OCI-LY7 (cell line): ENCODE measurements around the gene SH2D1B. TPM values are rescaled to one million over a fixed set of nuclear protein-coding genes. Genes with fewer than 3 reads are reported as not detected.

Experiments used
- BruUV-seq: library from RNA; stranded (reverse); fragments of 400-500 nt; replicated peaks from 2 replicates; lab custom pipeline; 2021; lab: Mats Ljungman, UMichigan
- CTCF ChIA-PET: fragments of 300-600 bp; sonication (Branson Sonifier 250); formaldehyde crosslinking; loops from one replicate; lab custom pipeline; 2022; ENCODE audit warnings: antibody characterized with exemption; ENCODE audit not compliant: unreplicated experiment; lab: Charles Lee
- POLR2A ChIA-PET: fragments of 300-600 bp; sonication (Branson Sonifier 250); formaldehyde crosslinking; loops from one replicate; lab custom pipeline; 2022; ENCODE audit warnings: antibody characterized with exemption; lab: Charles Lee
- DNase-seq: peaks from one replicate; pipeline ENCODE4 v3.0.0-alpha.2; 2015; ENCODE audit warnings: low spot score
- H2AFZ ChIP-seq: fragments of 200-600 bp; sonication (generic), shearing (Covaris generic); 2 replicates; pipeline ENCODE4 v1.6.1; 2014; ENCODE audit warnings: mild to moderate bottlenecking, antibody characterized with exemption, low read length, moderate library complexity
- H3K27ac ChIP-seq: fragments of 200-600 bp; sonication (generic); 2 replicates; pipeline ENCODE4 v1.5.1; 2014; ENCODE audit warnings: mixed run types, low read depth, mild to moderate bottlenecking, moderate library complexity, low read length, inconsistent platforms; ENCODE audit not compliant: poor library complexity, severe bottlenecking
- H3K36me3 ChIP-seq: fragments of 200-600 bp; sonication (generic); 2 replicates; pipeline ENCODE4 v1.6.1; 2014; ENCODE audit warnings: mild to moderate bottlenecking, antibody characterized with exemption, low read length, moderate library complexity, mixed read lengths; ENCODE audit not compliant: insufficient read depth
- H3K4me1 ChIP-seq: fragments of 200-600 bp; sonication (generic); 2 replicates; pipeline ENCODE4 v1.5.1; 2014; ENCODE audit warnings: mild to moderate bottlenecking, low read length; ENCODE audit not compliant: insufficient read depth, poor library complexity, severe bottlenecking
- H3K4me2 ChIP-seq: fragments of 200-600 bp; sonication (generic); 2 replicates; pipeline ENCODE4 v1.6.1; 2014; ENCODE audit warnings: mild to moderate bottlenecking, low read length
- H3K4me3 ChIP-seq: fragments of 200-600 bp; sonication (generic); 2 replicates; pipeline ENCODE4 v1.5.1; 2014; ENCODE audit warnings: mild to moderate bottlenecking, low read depth, low read length; ENCODE audit not compliant: poor library complexity, severe bottlenecking
- H3K79me2 ChIP-seq: fragments of 200-600 bp; sonication (generic); 2 replicates; pipeline ENCODE4 v1.6.1; 2016; ENCODE audit warnings: low read depth, mild to moderate bottlenecking, low read length, moderate library complexity, mixed read lengths; ENCODE audit not compliant: insufficient read depth
- H3K9me2 ChIP-seq: fragments of 200-600 bp; sonication (generic); 2 replicates; pipeline ENCODE4 v1.6.1; 2016; ENCODE audit warnings: mild to moderate bottlenecking, low read length, mixed read lengths; ENCODE audit not compliant: insufficient read depth
- H3K9me3 ChIP-seq: fragments of 200-600 bp; sonication (generic); 2 replicates; pipeline ENCODE4 v1.6.1; 2014; ENCODE audit warnings: mild to moderate bottlenecking, mixed run types, low read length, mixed read lengths
- H4K20me1 ChIP-seq: fragments of 200-600 bp; sonication (generic); 2 replicates; pipeline ENCODE4 v1.6.1; 2014; ENCODE audit warnings: mild to moderate bottlenecking, antibody characterized with exemption, low read length, moderate library complexity, mixed read lengths; ENCODE audit not compliant: insufficient read depth
- EZH2phosphoT487 ChIP-seq: fragments of 200-600 bp; sonication (generic); IDR thresholded peaks from 2 replicates; pipeline ENCODE4 v1.6.1; 2018; ENCODE audit warnings: low read depth, borderline replicate concordance, mild to moderate bottlenecking, mixed run types, antibody characterized with exemption, low read length, moderate library complexity, mixed read lengths
- intact Hi-C: fragments of 100-400 bp; cut with micrococcal nuclease; formaldehyde crosslinking; loops from one replicate; pipeline ENCODE4 v1.10.0; 2022; ENCODE audit not compliant: unreplicated experiment
- total RNA-seq, 2 experiments: library from RNA; depleted of rRNA in 1 of 2; stranded (reverse); fragments of >200 nt in 1 of 2; shearing (Covaris generic) in 1 of 2; gene quantifications; 2 replicates each; pipeline ENCODE4 v1.2.3, GENCODE V29; 2014 to 2022
- TF ChIP-seq, protein P1 (sequence below): fragments of 200-600 bp; sonication (generic); conservative IDR thresholded peaks from 2 replicates; pipeline ENCODE4 v1.5.1; 2014; ENCODE audit warnings: mild to moderate bottlenecking, antibody characterized with exemption, low read length, moderate library complexity, mixed read lengths

Gene SH2D1B
- total RNA-seq, 2 experiments from 2014 or later = not detected

DNA sequence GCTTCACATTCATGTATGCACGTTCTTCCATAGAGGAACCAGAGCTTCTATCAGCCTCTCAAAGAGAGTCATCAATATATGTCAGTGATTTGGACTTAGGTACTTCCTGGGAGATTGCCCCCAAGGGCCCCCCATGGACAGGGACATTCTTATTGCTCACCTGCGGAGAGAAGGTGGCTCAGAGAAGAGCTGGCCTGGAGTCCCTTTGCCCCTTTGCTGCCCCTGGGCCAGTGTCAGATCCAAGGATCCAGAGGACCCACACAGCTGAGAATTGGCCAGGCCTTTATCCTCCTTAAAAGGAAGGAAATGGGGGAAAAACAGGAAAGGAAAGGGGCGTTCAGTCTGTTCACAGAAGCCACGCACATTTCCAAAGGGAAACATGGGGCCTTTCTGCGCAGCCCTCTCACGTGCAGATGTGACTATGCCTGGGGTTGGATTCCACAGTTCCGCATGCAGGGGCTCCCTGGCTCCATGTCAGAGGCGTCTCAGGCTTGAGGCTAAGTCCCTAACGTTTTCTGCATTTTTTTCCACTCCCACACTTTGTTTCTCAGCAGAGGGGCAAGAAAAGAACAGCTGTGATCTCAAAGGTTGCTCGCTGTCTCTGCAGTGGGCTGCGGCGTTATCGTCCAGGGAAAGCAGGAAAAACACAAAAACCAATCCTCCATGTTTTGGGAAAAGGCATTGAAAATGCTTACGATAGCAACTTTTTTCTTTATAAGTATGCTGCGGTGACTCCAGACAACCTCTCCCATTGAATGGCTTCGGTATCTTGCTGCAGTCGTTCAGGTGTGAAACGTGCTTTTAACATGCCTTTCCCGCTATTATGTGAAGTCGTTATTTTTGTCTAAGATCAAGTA lies 24.5 kb downstream of the SH2D1B start:
- POLR2A ChIA-PET = no interaction called here
- no peaks in the 10 kb centered on the region for H3K9me2 ChIP-seq
- no peak for TF ChIP-seq EZH2phosphoT487
- TF ChIP-seq, protein P1, sequence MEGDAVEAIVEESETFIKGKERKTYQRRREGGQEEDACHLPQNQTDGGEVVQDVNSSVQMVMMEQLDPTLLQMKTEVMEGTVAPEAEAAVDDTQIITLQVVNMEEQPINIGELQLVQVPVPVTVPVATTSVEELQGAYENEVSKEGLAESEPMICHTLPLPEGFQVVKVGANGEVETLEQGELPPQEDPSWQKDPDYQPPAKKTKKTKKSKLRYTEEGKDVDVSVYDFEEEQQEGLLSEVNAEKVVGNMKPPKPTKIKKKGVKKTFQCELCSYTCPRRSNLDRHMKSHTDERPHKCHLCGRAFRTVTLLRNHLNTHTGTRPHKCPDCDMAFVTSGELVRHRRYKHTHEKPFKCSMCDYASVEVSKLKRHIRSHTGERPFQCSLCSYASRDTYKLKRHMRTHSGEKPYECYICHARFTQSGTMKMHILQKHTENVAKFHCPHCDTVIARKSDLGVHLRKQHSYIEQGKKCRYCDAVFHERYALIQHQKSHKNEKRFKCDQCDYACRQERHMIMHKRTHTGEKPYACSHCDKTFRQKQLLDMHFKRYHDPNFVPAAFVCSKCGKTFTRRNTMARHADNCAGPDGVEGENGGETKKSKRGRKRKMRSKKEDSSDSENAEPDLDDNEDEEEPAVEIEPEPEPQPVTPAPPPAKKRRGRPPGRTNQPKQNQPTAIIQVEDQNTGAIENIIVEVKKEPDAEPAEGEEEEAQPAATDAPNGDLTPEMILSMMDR = no peak
- DNase-seq = no peak
- CTCF ChIA-PET = no interaction called here
- H3K36me3 ChIP-seq = no peaks in the 10 kb centered on the region
- no peak overlapping the region for H3K4me3 ChIP-seq
- no peaks in the 10 kb centered on the region for H4K20me1 ChIP-seq
- intact Hi-C loops = no loop called here
- no TSS peak for BruUV-seq
- no peak overlapping the region for H3K4me2 ChIP-seq
- H3K9me3 ChIP-seq = no peaks in the 10 kb centered on the region
- no peak overlapping the region for H3K27ac ChIP-seq
- H3K4me1 ChIP-seq = no peaks in the 10 kb centered on the region
- no peak overlapping the region for H2AFZ ChIP-seq
- no peaks in the 10 kb centered on the region for H3K79me2 ChIP-seq

DNA sequence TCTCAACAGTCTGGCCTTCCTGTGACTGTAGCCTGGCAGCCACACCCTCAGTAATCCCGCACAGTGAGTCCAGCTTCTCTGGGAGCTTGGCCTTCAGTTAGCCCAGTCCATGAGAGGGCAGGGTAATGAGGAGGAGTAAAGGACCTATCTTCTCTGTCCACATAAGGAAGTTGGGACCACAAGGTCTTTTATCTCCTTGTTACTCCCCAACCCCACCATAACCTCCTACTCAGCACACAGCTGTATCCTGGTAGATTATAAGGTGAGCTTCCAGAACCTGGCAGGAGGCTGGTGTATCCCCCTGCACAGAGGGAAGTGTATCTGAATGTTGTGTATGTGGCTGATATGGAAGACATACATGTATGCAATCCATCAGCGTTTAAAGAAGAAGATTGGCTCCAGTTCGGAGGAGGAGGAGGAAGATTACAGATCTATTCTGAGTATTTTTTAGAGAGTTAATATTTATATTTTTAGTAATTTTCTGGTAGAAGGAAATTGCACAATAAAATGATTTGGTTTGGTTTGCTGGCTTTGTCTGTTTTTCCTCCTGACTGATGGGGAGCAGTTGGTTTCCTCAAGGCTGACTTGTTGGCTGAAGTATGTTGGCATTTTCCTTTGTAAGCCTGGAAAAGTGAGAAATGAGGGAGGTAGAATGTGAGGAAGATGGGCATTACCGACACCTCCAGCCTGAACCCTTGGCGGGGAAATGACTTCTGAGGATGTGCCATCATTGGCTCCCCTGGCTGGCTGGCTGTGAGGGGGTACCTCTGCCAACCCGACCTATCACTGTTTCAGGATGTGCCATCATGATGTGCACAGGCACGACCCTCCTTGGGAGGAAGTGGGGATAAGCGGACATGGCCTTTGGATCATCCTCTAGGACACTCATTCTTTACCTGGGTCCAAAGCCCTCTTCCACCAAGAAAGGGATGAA lies 25.4 kb downstream of the SH2D1B start:
- Histone ChIP-seq H3K36me3 (no peaks in the 10 kb centered on the region), H3K9me2 (no peaks in the 10 kb centered on the region), H3K4me1 (no peaks in the 10 kb centered on the region), H3K4me2 (no peak overlapping the region), H4K20me1 (no peaks in the 10 kb centered on the region), H2AFZ (no peak overlapping the region), H3K9me3 (no peaks in the 10 kb centered on the region), H3K79me2 (no peaks in the 10 kb centered on the region), H3K4me3 (no peak overlapping the region), H3K27ac (no peak overlapping the region)
- TF ChIP-seq, protein P1 = no peak
- no peak for TF ChIP-seq EZH2phosphoT487
- intact Hi-C loops = no loop called here
- no TSS peak for BruUV-seq
- no peak for DNase-seq
- CTCF ChIA-PET = no interaction called here
- POLR2A ChIA-PET = interaction anchor here (0.6 kb wide), 1 partner anchor 535 kb away, joined by 3 read pairs; no protein-coding TSS in a partner anchor
